Gastrocnemius medialis (tissue), 4 donors: ENCODE measurements around the gene WNT16.

Experiments
- CTCF ChIP-seq, 5 experiments: fragments of 450-650 bp in 3 of 5; fragments of 200-600 bp in 2 of 5; sonication (generic) in 2 of 5; IDR thresholded peaks in 4 of 5; conservative IDR thresholded peaks in 1 of 5; 1 replicate in 4 of 5; 2 replicates in 1 of 5; pipeline ENCODE4 v1.5.1; 2016 to 2019; ENCODE audit warnings: antibody characterized with exemption in 5 of 5, mild to moderate bottlenecking in 3 of 5, moderate library complexity in 3 of 5
- POLR2A ChIP-seq, 2 donors: fragments of 450-650 bp; IDR thresholded peaks; one replicate each; pipeline ENCODE4 v1.6.1; 2017; ENCODE audit warnings: antibody characterized with exemption in 2 of 2, mild to moderate bottlenecking in 2 of 2, moderate library complexity in 2 of 2

GRCh38 chr7:121339082-121339481 is 10.3 kb downstream of the WNT16 start:
- no peak for TF ChIP-seq CTCF (IDR thresholded peaks at IDR 0.05 in 4 of 5, conservative IDR thresholded peaks at IDR 0.05 in 1 of 5)
- TF ChIP-seq POLR2A (IDR thresholded peaks at IDR 0.05), result no peak
